IMR-90 (cell line): Measurements from ENCODE around the gene ACTG2. TPM values are rescaled to one million over a fixed set of nuclear protein-coding genes. Genes with fewer than 3 reads are reported as not detected.

Experiments used
- ATAC-seq: fragments of 200-7000 bp; cut with Tn5 transposase; 2 replicates; pipeline ENCODE4 v1.9.1; 2020; ENCODE audit warnings: low read depth, mild to moderate bottlenecking, moderate library complexity
- BruUV-seq: library from RNA; stranded (reverse); fragments of 400-500 nt; replicated peaks from 2 replicates; lab custom pipeline; 2021; lab: Mats Ljungman, UMichigan
- CTCF ChIA-PET: fragments of 300-600 bp; formaldehyde crosslinking; extraction: SDS; loops from one replicate; lab custom pipeline; 2021; ENCODE audit warnings: antibody characterized with exemption; lab: Yijun Ruan, JAX
- POLR2A ChIA-PET: fragments of 300-600 bp; sonication (Branson Sonifier 250); formaldehyde crosslinking; loops from one replicate; lab custom pipeline; 2022; ENCODE audit warnings: antibody characterized with exemption; ENCODE audit not compliant: unreplicated experiment; lab: Charles Lee
- DNase-seq: peaks from one replicate; pipeline ENCODE4 v3.0.0; 2013
- H2AFZ ChIP-seq: replicated peaks from 2 replicates; pipeline ENCODE3; 2013; ENCODE audit warnings: low read length, mild to moderate bottlenecking; ENCODE audit not compliant: poor library complexity
- H2AK5ac ChIP-seq: 2 replicates; pipeline ENCODE4 v1.6.1; 2013; ENCODE audit warnings: low read depth, low read length, inconsistent platforms
- H2AK9ac ChIP-seq: replicated peaks from 2 replicates; pipeline ENCODE3; 2013; ENCODE audit warnings: mild to moderate bottlenecking, low read depth, low read length, moderate library complexity; ENCODE audit not compliant: poor library complexity
- H2BK120ac ChIP-seq: 2 replicates; pipeline ENCODE4 v1.6.1; 2013; ENCODE audit warnings: low read depth, low read length, inconsistent platforms
- H2BK15ac ChIP-seq: 3 replicates; pipeline ENCODE4 v1.6.1; 2013; ENCODE audit warnings: low read depth, low read length, inconsistent platforms
- H2BK20ac ChIP-seq: 2 replicates; pipeline ENCODE4 v1.6.1; 2013; ENCODE audit warnings: low read depth, mild to moderate bottlenecking, inconsistent platforms, low read length, moderate library complexity
- H2BK5ac ChIP-seq: 2 replicates; pipeline ENCODE4 v1.6.1; 2013; ENCODE audit warnings: mild to moderate bottlenecking, low read depth, low read length, inconsistent platforms; ENCODE audit not compliant: poor library complexity, severe bottlenecking
- H3K14ac ChIP-seq: replicated peaks from 2 replicates; pipeline ENCODE4 v1.6.1; 2013; ENCODE audit warnings: low read depth, low read length, inconsistent platforms
- H3K18ac ChIP-seq: 2 replicates; pipeline ENCODE4 v1.6.1; 2013; ENCODE audit warnings: low read depth, low read length, control low read depth
- H3K23ac ChIP-seq: 2 replicates; pipeline ENCODE4 v1.6.1; 2013; ENCODE audit warnings: low read depth, low read length, inconsistent platforms
- H3K27ac ChIP-seq: 2 replicates; pipeline ENCODE4 v1.5.1; 2013; ENCODE audit warnings: mild to moderate bottlenecking, control low read depth, low read length; ENCODE audit not compliant: insufficient read depth
- H3K27me3 ChIP-seq: 2 replicates; pipeline ENCODE4 v1.6.1; 2013; ENCODE audit warnings: low read length; ENCODE audit not compliant: control insufficient read depth, insufficient read depth
- H3K36me3 ChIP-seq: 2 replicates; pipeline ENCODE4 v1.6.1; 2013; ENCODE audit warnings: low read length, mixed read lengths; ENCODE audit not compliant: control insufficient read depth, insufficient read depth
- H3K4ac ChIP-seq: 2 replicates; pipeline ENCODE4 v1.6.1; 2013; ENCODE audit warnings: low read depth, low read length, inconsistent platforms
- H3K4me1 ChIP-seq: 2 replicates; pipeline ENCODE4 v1.6.1; 2013; ENCODE audit warnings: low read length, mixed read lengths; ENCODE audit not compliant: control insufficient read depth, insufficient read depth
- H3K4me2 ChIP-seq: 2 replicates; pipeline ENCODE4 v1.6.1; 2013; ENCODE audit warnings: low read depth, mild to moderate bottlenecking, control low read depth, low read length, moderate library complexity
- H3K4me3 ChIP-seq: 2 replicates; pipeline ENCODE4 v1.5.1; 2013; ENCODE audit warnings: low read depth, mild to moderate bottlenecking, control low read depth, low read length, moderate library complexity; ENCODE audit not compliant: insufficient read depth
- H3K56ac ChIP-seq: 2 replicates; pipeline ENCODE4 v1.6.1; 2013; ENCODE audit warnings: low read length, inconsistent platforms; ENCODE audit not compliant: insufficient read depth; ENCODE audit errors: extremely low read depth
- H3K79me1 ChIP-seq, 2 experiments: 2 replicates each; pipeline ENCODE4 v1.6.1; 2013; ENCODE audit warnings: low read length in 2 of 2, inconsistent platforms in 1 of 2, low read depth in 1 of 2
- H3K9ac ChIP-seq: 2 replicates; pipeline ENCODE4 v1.6.1; 2013; ENCODE audit warnings: low read depth, low read length, control low read depth
- H3K9me1 ChIP-seq: 2 replicates; pipeline ENCODE4 v1.6.1; 2013; ENCODE audit warnings: low read length, inconsistent platforms; ENCODE audit not compliant: insufficient read depth
- H3K9me3 ChIP-seq: 2 replicates; pipeline ENCODE4 v1.6.1; 2013; ENCODE audit warnings: low read length; ENCODE audit not compliant: control insufficient read depth, insufficient read depth
- H4K20me1 ChIP-seq: 2 replicates; pipeline ENCODE4 v1.6.1; 2013; ENCODE audit warnings: low read length, inconsistent platforms; ENCODE audit not compliant: insufficient read depth
- H4K5ac ChIP-seq: 2 replicates; pipeline ENCODE4 v1.6.1; 2013; ENCODE audit warnings: mild to moderate bottlenecking, low read depth, low read length, control low read depth
- H4K8ac ChIP-seq, 2 experiments: 2 replicates each; pipeline ENCODE4 v1.6.1; 2013; ENCODE audit warnings: low read depth in 2 of 2, low read length in 2 of 2, control low read depth in 1 of 2, inconsistent platforms in 1 of 2
- H4K91ac ChIP-seq: 2 replicates; pipeline ENCODE4 v1.6.1; 2013; ENCODE audit warnings: low read depth, low read length, inconsistent platforms; ENCODE audit not compliant: insufficient read depth
- BHLHE40 ChIP-seq: fragments of 150-350 bp; IDR thresholded peaks from 2 replicates; pipeline ENCODE4 v1.6.1; 2016; ENCODE audit warnings: mild to moderate bottlenecking, low read depth, low read length
- CEBPB ChIP-seq: IDR thresholded peaks from 2 replicates; pipeline ENCODE4 v1.6.1; 2012; ENCODE audit warnings: low read depth, low read length, improper control_type of control experiment
- CHD1 ChIP-seq: IDR thresholded peaks from 2 replicates; pipeline ENCODE4 v1.6.1; 2012; ENCODE audit warnings: low read depth, low read length, improper control_type of control experiment
- FOS ChIP-seq: fragments of 150-350 bp; IDR thresholded peaks from 2 replicates; pipeline ENCODE4 v1.6.1; 2016; ENCODE audit warnings: low read depth, low read length
- MAFK ChIP-seq: IDR thresholded peaks from 2 replicates; pipeline ENCODE4 v1.6.1; 2012; ENCODE audit warnings: low read depth, low read length, improper control_type of control experiment
- MAZ ChIP-seq: IDR thresholded peaks from 2 replicates; pipeline ENCODE4 v1.6.1; 2012; ENCODE audit warnings: low read depth, mild to moderate bottlenecking, low read length, improper control_type of control experiment, moderate library complexity, borderline replicate concordance
- MXI1 ChIP-seq: IDR thresholded peaks from 2 replicates; pipeline ENCODE4 v1.6.1; 2012; ENCODE audit warnings: low read depth, mild to moderate bottlenecking, low read length, moderate library complexity, borderline replicate concordance
- NFE2L2 ChIP-seq: fragments of 150-350 bp; IDR thresholded peaks from 2 replicates; pipeline ENCODE4 v1.6.1; 2016; ENCODE audit warnings: low read depth, mild to moderate bottlenecking, low read length
- POLR2A ChIP-seq: IDR thresholded peaks from 2 replicates; pipeline ENCODE4 v1.6.1; 2012; ENCODE audit warnings: mild to moderate bottlenecking, low read depth, low read length
- RAD21 ChIP-seq: IDR thresholded peaks from 2 replicates; pipeline ENCODE4 v1.6.1; 2012; ENCODE audit warnings: low read length, improper control_type of control experiment
- RCOR1 ChIP-seq: IDR thresholded peaks from 2 replicates; pipeline ENCODE4 v1.6.1; 2012; ENCODE audit warnings: mild to moderate bottlenecking, low read length, improper control_type of control experiment; ENCODE audit not compliant: insufficient replicate concordance
- RFX5 ChIP-seq: IDR thresholded peaks from 2 replicates; pipeline ENCODE4 v1.8.0; 2012; ENCODE audit warnings: low read depth, mild to moderate bottlenecking, low read length, moderate library complexity
- SMC3 ChIP-seq: fragments of 150-350 bp; IDR thresholded peaks from 2 replicates; pipeline ENCODE4 v1.6.1; 2016; ENCODE audit warnings: low read depth, mild to moderate bottlenecking, antibody characterized with exemption, low read length, moderate library complexity
- WGBS, 2 experiments: methylation state at CpG; one replicate each; pipeline versions ENCODE4 v1.1.5 to v1.1.7; 2013; ENCODE audit warnings: missing lambda C conversion rate in 2 of 2; ENCODE audit not compliant: insufficient read length in 1 of 2; ENCODE audit errors: extremely low coverage in 2 of 2; 5-methylcytosine and 5-hydroxymethylcytosine counted together
- dilution Hi-C: fragments of 300-500 bp; cut with HindIII; formaldehyde crosslinking; loops from one replicate; pipeline ENCODE4 v1.14.3; 2018; ENCODE audit warnings: low sequenced_read_pairs; ENCODE audit not compliant: unreplicated experiment
- in situ Hi-C: fragments of 300-500 bp; cut with MboI; formaldehyde crosslinking; loops from 3 replicates; pipeline ENCODE4 v1.14.3; 2019; ENCODE audit warnings: low sequenced_read_pairs, inconsistent platforms, mixed read lengths
- intact Hi-C: fragments of 100-400 bp; cut with micrococcal nuclease; formaldehyde crosslinking; loops from 2 replicates; pipeline ENCODE4 v1.10.0; 2022
- polyA plus RNA-seq, 3 experiments: library from polyadenylated mRNA; depleted of rRNA; stranded (reverse); fragments of >200 nt; gene quantifications; 2 replicates each; pipeline ENCODE4 v1.2.3, GENCODE V29; 2012; ENCODE audit warnings: low replicate concordance in 1 of 3
- total RNA-seq: library from RNA; depleted of rRNA; stranded (reverse); fragments of >200 nt; gene quantifications from 2 replicates; pipeline ENCODE4 v1.2.3, GENCODE V29; 2012
- TF ChIP-seq, protein P1 (sequence below): fragments of 150-350 bp; IDR thresholded peaks from 2 replicates; pipeline ENCODE4 v1.6.1; 2017; ENCODE audit warnings: mild to moderate bottlenecking, antibody characterized with exemption, low read length, low read depth
- TF ChIP-seq, protein P2 (sequence below): conservative IDR thresholded peaks from 2 replicates; pipeline ENCODE4 v1.5.1; 2012; ENCODE audit warnings: mild to moderate bottlenecking, low read depth, low read length, improper control_type of control experiment
- TF ChIP-seq, protein P3 (sequence below): fragments of 150-350 bp; IDR thresholded peaks from 2 replicates; pipeline ENCODE4 v1.6.1; 2016; ENCODE audit warnings: low read depth, mild to moderate bottlenecking, low read length, moderate library complexity, borderline replicate concordance

ACTG2 gene
- total and polyA plus RNA-seq, 2 of the 4 experiments (the other 2 are of a cell fraction), result 523 to 899 TPM

DNA sequence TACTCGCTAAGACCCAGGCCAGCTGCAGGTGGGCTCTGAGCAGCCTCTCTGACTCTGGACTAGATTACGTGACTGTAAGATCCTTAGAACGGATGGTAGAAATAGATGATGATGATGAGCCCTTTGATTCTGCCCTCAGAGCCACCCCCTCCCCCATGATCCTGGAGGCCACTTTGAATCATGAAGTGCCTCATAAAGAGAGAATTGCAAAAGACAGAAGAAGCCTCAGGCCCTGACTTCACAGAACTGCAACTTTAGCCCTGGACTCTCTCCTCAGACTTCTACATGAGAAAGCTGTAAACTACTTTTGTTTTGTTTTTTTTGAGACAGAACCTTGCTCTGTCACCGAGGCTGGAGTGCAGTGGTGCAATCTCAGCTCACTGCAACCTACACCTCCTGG, 76.5 kb downstream of the ACTG2 start:
- Histone ChIP-seq H3K9me3 (no peaks in the 10 kb centered on the region), H2BK20ac (no peak overlapping the region), H2AK9ac (no peak overlapping the region), H3K18ac (peak overlapping the region; percentile 56; the same call in 1 of the 2 replicates), H3K9me1 (peaks cover 4% of the 10 kb centered on the region; the same call in 1 of the 2 replicates), H3K14ac (no peak overlapping the region), H2AFZ (peak overlapping the region; percentile 40), H4K91ac (no peak overlapping the region), H3K56ac (no peak overlapping the region), H2BK15ac (no peak overlapping the region), H3K4me1 (peaks cover 4% of the 10 kb centered on the region; the same call in 1 of the 2 replicates), H3K36me3 (no peaks in the 10 kb centered on the region), H3K79me1 (no peaks in the 10 kb centered on the region), H2AK5ac (0 out of 2 replicates have a peak overlapping the region, but pooled peaks have one; percentile 33), H3K23ac (no peak overlapping the region), H4K5ac (no peak overlapping the region), H2BK5ac (no peak overlapping the region), H3K4me2 (no peak overlapping the region; the same call in 1 of the 2 replicates), H3K9ac (no peak overlapping the region), H3K27ac (no peak overlapping the region; the same call in 1 of the 2 replicates), H3K4ac (no peak overlapping the region), H2BK120ac (no peak overlapping the region), H3K4me3 (no peak overlapping the region), H4K20me1 (no peaks in the 10 kb centered on the region), H3K27me3 (peaks cover 2% of the 10 kb centered on the region; the same call in 1 of the 2 replicates), H4K8ac (no peak overlapping the region)
- no TSS peak for BruUV-seq
- ChIA-PET CTCF (no interaction called here), POLR2A (interaction anchor here (0.5 kb wide), 1 partner anchor 123 kb away, joined by 3 read pairs; no protein-coding TSS in a partner anchor)
- peak; percentile 38 for ATAC-seq
- no peak for DNase-seq
- in situ Hi-C loops, result no loop called here
- no CpG with 5 or more reads among the region's 4 CpGs for WGBS, 2 experiments
- TF ChIP-seq RFX5 (no peak), MAFK (no peak), SMC3 (no peak), CEBPB (no peak), RCOR1 (no peak), MAZ (no peak), BHLHE40 (no peak), MXI1 (no peak), CHD1 (no peak), NFE2L2 (no peak), RAD21 (no peak), FOS (no peak), POLR2A (no peak)
- TF ChIP-seq, protein P1, sequence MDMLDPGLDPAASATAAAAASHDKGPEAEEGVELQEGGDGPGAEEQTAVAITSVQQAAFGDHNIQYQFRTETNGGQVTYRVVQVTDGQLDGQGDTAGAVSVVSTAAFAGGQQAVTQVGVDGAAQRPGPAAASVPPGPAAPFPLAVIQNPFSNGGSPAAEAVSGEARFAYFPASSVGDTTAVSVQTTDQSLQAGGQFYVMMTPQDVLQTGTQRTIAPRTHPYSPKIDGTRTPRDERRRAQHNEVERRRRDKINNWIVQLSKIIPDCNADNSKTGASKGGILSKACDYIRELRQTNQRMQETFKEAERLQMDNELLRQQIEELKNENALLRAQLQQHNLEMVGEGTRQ, result no peak
- TF ChIP-seq, protein P2, sequence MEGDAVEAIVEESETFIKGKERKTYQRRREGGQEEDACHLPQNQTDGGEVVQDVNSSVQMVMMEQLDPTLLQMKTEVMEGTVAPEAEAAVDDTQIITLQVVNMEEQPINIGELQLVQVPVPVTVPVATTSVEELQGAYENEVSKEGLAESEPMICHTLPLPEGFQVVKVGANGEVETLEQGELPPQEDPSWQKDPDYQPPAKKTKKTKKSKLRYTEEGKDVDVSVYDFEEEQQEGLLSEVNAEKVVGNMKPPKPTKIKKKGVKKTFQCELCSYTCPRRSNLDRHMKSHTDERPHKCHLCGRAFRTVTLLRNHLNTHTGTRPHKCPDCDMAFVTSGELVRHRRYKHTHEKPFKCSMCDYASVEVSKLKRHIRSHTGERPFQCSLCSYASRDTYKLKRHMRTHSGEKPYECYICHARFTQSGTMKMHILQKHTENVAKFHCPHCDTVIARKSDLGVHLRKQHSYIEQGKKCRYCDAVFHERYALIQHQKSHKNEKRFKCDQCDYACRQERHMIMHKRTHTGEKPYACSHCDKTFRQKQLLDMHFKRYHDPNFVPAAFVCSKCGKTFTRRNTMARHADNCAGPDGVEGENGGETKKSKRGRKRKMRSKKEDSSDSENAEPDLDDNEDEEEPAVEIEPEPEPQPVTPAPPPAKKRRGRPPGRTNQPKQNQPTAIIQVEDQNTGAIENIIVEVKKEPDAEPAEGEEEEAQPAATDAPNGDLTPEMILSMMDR, result no peak
- TF ChIP-seq, protein P3, sequence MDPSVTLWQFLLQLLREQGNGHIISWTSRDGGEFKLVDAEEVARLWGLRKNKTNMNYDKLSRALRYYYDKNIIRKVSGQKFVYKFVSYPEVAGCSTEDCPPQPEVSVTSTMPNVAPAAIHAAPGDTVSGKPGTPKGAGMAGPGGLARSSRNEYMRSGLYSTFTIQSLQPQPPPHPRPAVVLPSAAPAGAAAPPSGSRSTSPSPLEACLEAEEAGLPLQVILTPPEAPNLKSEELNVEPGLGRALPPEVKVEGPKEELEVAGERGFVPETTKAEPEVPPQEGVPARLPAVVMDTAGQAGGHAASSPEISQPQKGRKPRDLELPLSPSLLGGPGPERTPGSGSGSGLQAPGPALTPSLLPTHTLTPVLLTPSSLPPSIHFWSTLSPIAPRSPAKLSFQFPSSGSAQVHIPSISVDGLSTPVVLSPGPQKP, result no peak
- intact Hi-C loops, result no loop called here
- dilution Hi-C loops, result no loop called here
